HL-60 (cell line): Measurements from ENCODE around the gene PADI2.

ENCODE experiments used
- GABPA ChIP-seq: IDR thresholded peaks from 2 replicates; pipeline ENCODE4 v1.6.1; 2012; ENCODE audit warnings: low read depth
- POLR2AphosphoS5 ChIP-seq: IDR thresholded peaks from 2 replicates; pipeline ENCODE4 v1.6.1; 2012; ENCODE audit warnings: low read depth
- SPI1 ChIP-seq: IDR thresholded peaks from 2 replicates; pipeline ENCODE4 v1.6.1; 2012; ENCODE audit warnings: low read depth, mild to moderate bottlenecking, borderline replicate concordance
- TF ChIP-seq, protein P1 (sequence below): IDR thresholded peaks from one replicate; pipeline ENCODE4 v1.5.1; 2011; ENCODE audit warnings: low read length, control low read depth, inconsistent platforms; ENCODE audit not compliant: insufficient read depth
- TF ChIP-seq, protein P2 (sequence below): IDR thresholded peaks from 2 replicates; pipeline ENCODE4 v1.6.1; 2012; ENCODE audit warnings: low read depth; ENCODE audit not compliant: insufficient replicate concordance

DNA sequence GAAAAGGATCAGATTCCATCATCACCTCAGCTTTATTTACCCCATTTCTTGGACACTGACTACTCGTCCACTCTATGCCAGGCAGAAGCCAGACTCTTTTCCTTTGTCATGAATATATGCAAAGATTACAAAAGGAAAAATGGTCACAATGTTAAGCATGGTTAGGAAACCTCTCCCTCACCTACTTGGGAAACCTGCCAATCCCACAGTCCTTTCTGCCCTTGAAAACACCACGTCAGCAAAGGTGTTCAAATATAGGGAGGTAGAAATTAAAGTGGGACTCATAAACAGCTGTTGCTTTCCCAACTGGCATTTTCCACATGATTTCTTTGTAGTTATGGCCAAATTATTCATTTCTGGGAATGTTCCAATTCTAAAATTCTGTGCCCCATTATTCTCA is 91.4 kb downstream of the PADI2 start:
- no peak for TF ChIP-seq SPI1
- TF ChIP-seq POLR2AphosphoS5: no peak
- TF ChIP-seq, protein P1, sequence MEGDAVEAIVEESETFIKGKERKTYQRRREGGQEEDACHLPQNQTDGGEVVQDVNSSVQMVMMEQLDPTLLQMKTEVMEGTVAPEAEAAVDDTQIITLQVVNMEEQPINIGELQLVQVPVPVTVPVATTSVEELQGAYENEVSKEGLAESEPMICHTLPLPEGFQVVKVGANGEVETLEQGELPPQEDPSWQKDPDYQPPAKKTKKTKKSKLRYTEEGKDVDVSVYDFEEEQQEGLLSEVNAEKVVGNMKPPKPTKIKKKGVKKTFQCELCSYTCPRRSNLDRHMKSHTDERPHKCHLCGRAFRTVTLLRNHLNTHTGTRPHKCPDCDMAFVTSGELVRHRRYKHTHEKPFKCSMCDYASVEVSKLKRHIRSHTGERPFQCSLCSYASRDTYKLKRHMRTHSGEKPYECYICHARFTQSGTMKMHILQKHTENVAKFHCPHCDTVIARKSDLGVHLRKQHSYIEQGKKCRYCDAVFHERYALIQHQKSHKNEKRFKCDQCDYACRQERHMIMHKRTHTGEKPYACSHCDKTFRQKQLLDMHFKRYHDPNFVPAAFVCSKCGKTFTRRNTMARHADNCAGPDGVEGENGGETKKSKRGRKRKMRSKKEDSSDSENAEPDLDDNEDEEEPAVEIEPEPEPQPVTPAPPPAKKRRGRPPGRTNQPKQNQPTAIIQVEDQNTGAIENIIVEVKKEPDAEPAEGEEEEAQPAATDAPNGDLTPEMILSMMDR: no peak
- no peak for TF ChIP-seq GABPA
- TF ChIP-seq, protein P2, sequence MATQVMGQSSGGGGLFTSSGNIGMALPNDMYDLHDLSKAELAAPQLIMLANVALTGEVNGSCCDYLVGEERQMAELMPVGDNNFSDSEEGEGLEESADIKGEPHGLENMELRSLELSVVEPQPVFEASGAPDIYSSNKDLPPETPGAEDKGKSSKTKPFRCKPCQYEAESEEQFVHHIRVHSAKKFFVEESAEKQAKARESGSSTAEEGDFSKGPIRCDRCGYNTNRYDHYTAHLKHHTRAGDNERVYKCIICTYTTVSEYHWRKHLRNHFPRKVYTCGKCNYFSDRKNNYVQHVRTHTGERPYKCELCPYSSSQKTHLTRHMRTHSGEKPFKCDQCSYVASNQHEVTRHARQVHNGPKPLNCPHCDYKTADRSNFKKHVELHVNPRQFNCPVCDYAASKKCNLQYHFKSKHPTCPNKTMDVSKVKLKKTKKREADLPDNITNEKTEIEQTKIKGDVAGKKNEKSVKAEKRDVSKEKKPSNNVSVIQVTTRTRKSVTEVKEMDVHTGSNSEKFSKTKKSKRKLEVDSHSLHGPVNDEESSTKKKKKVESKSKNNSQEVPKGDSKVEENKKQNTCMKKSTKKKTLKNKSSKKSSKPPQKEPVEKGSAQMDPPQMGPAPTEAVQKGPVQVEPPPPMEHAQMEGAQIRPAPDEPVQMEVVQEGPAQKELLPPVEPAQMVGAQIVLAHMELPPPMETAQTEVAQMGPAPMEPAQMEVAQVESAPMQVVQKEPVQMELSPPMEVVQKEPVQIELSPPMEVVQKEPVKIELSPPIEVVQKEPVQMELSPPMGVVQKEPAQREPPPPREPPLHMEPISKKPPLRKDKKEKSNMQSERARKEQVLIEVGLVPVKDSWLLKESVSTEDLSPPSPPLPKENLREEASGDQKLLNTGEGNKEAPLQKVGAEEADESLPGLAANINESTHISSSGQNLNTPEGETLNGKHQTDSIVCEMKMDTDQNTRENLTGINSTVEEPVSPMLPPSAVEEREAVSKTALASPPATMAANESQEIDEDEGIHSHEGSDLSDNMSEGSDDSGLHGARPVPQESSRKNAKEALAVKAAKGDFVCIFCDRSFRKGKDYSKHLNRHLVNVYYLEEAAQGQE: no peak
